Osteoblast (primary cell): ENCODE results near the gene ACSM4. TPM values are rescaled to one million over a fixed set of nuclear protein-coding genes. Genes with fewer than 3 reads are reported as not detected.

Experiments used
- DNase-seq: peaks from one replicate; pipeline ENCODE4 v3.0.0; 2011; ENCODE audit warnings: low spot score, mixed read lengths; ENCODE audit not compliant: insufficient read length; ENCODE audit errors: missing footprints
- H2AFZ ChIP-seq: 2 replicates; pipeline ENCODE4 v1.6.0; 2011; ENCODE audit warnings: mild to moderate bottlenecking, low read length
- H3K27ac ChIP-seq: 2 replicates; pipeline ENCODE4 v1.5.1; 2011; ENCODE audit warnings: mild to moderate bottlenecking, low read depth, low read length, moderate library complexity
- H3K27me3 ChIP-seq: 2 replicates; pipeline ENCODE4 v1.6.0; 2012; ENCODE audit warnings: mild to moderate bottlenecking, control low read depth, inconsistent platforms, low read length, moderate library complexity; ENCODE audit not compliant: insufficient read depth
- H3K36me3 ChIP-seq: 2 replicates; pipeline ENCODE4 v1.5.1; 2011; ENCODE audit warnings: mild to moderate bottlenecking, low read length, control low read depth, moderate library complexity; ENCODE audit not compliant: insufficient read depth
- H3K4me1 ChIP-seq: 2 replicates; pipeline ENCODE4 v1.5.1; 2011; ENCODE audit warnings: mild to moderate bottlenecking, low read length, control low read depth, moderate library complexity; ENCODE audit not compliant: insufficient read depth
- H3K4me2 ChIP-seq: 2 replicates; pipeline ENCODE4 v1.6.0; 2011; ENCODE audit warnings: mild to moderate bottlenecking, low read length; ENCODE audit not compliant: insufficient read depth
- H3K4me3 ChIP-seq: fragments of 200-600 bp; sonication (generic); 3 replicates; pipeline ENCODE4 v1.5.1; 2012; ENCODE audit warnings: mild to moderate bottlenecking, low read length, inconsistent platforms; ENCODE audit not compliant: insufficient read depth
- H3K79me2 ChIP-seq: 2 replicates; pipeline ENCODE4 v1.6.0; 2012; ENCODE audit warnings: mild to moderate bottlenecking, low read length, control low read depth, inconsistent platforms; ENCODE audit not compliant: insufficient read depth
- H3K9me3 ChIP-seq: 2 replicates; pipeline ENCODE4 v1.5.1; 2011; ENCODE audit warnings: low read depth, low read length, control low read depth
- H4K20me1 ChIP-seq: 2 replicates; pipeline ENCODE4 v1.6.0; 2012; ENCODE audit warnings: mild to moderate bottlenecking, low read length, control low read depth; ENCODE audit not compliant: insufficient read depth
- CTCF ChIP-seq: IDR thresholded peaks from 2 replicates; pipeline ENCODE4 v1.5.1; 2011; ENCODE audit warnings: mild to moderate bottlenecking, low read depth, low read length, moderate library complexity; ENCODE audit errors: extremely low read depth
- total RNA-seq: library from RNA; depleted of rRNA; stranded (reverse); fragments of >200 nt; gene quantifications from 2 replicates; pipeline ENCODE4 v1.2.3, GENCODE V29; 2012

ACSM4 gene
- not detected in 2 replicates for total RNA-seq

GRCh38 chr12:7303772-7304171, at the start of gene ACSM4:
Gene ACSM4 (plus strand): TSS chr12:7304072. CDS start chr12:7304332, 260 bp downstream.
- no peak for DNase-seq
- no peaks in the 10 kb centered on the region for H3K4me1 ChIP-seq
- no peak for TF ChIP-seq CTCF

GRCh38 chr12:7259060-7259459, 44.8 kb upstream of the ACSM4 start:
- no peak for DNase-seq
- TF ChIP-seq CTCF: no peak
- Histone ChIP-seq H3K9me3 (no peaks in the 10 kb centered on the region), H3K4me3 (no peak overlapping the region), H3K27me3 (no peaks in the 10 kb centered on the region), H4K20me1 (no peaks in the 10 kb centered on the region), H3K36me3 (no peaks in the 10 kb centered on the region), H3K4me2 (no peak overlapping the region), H3K79me2 (no peaks in the 10 kb centered on the region), H3K4me1 (no peaks in the 10 kb centered on the region), H2AFZ (no peak overlapping the region), H3K27ac (no peak overlapping the region)

More at GRCh38 chr12:7303772-7304171, at the start of gene ACSM4:
- Histone ChIP-seq H4K20me1 (no peaks in the 10 kb centered on the region), H2AFZ (no peak within 1 kb of the TSS), H3K36me3 (no peaks in the 10 kb centered on the region), H3K27me3 (no peaks in the 10 kb centered on the region), H3K27ac (no peak within 1 kb of the TSS), H3K4me2 (no peak within 1 kb of the TSS), H3K9me3 (no peaks in the 10 kb centered on the region), H3K79me2 (no peaks in the 10 kb centered on the region), H3K4me3 (no peak within 1 kb of the TSS)

GRCh38 chr12:7264538-7264937, 39.3 kb upstream of the ACSM4 start:
- H3K4me1 ChIP-seq: no peaks in the 10 kb centered on the region
- H2AFZ ChIP-seq: no peak overlapping the region
- H3K27me3 ChIP-seq: no peaks in the 10 kb centered on the region
- no peak overlapping the region for H3K4me2 ChIP-seq
- no peak for TF ChIP-seq CTCF
- H3K36me3 ChIP-seq: no peaks in the 10 kb centered on the region
- no peak overlapping the region for H3K4me3 ChIP-seq
- DNase-seq: no peak
- no peaks in the 10 kb centered on the region for H3K9me3 ChIP-seq
- no peaks in the 10 kb centered on the region for H4K20me1 ChIP-seq
- no peak overlapping the region for H3K27ac ChIP-seq
- H3K79me2 ChIP-seq: no peaks in the 10 kb centered on the region

- Histone ChIP-seq H3K4me2 (no peak overlapping the region), H2AFZ (no peak overlapping the region), H3K4me3 (no peak overlapping the region), H3K36me3 (no peaks in the 10 kb centered on the region), H3K79me2 (no peaks in the 10 kb centered on the region), H3K27me3 (no peaks in the 10 kb centered on the region), H3K4me1 (no peaks in the 10 kb centered on the region), H3K9me3 (no peaks in the 10 kb centered on the region), H3K27ac (no peak overlapping the region), H4K20me1 (no peaks in the 10 kb centered on the region)
- TF ChIP-seq CTCF: no peak
- no peak for DNase-seq
These were observed 38.6 kb upstream of the ACSM4 start for GRCh38 chr12:7265251-7265650.
